HG03060 (cell line): ENCODE data around the gene RARRES1.

Experiments
- ATAC-seq: cut with Tn5 transposase; IDR thresholded peaks from one replicate; pipeline ENCODE4 v1.9.1; 2021; ENCODE audit warnings: low read depth, moderate number of reproducible peaks; ENCODE audit not compliant: unreplicated experiment

The RARRES1 gene

GRCh38 chr3:158649791-158650190 is 82.5 kb downstream of the RARRES1 start:
- ATAC-seq = no peak
